CD4-positive, alpha-beta T cell treated with Interleukin-15 for 1 hour (primary cell): ENCODE measurements around the gene PRPF6.
"Not testable (repeated sequence)": the region's sequence is repeated elsewhere in the genome, so short reads cannot be mapped to it uniquely, and the experiment has no call there.

Experiments used
- DNase-seq: peaks from one replicate; pipeline ENCODE4 v3.0.0-alpha.2; 2020

The PRPF6 gene

GRCh38 chr20:63974402-63975200 lies 6.3 kb upstream of the PRPF6 start:
- no peak for DNase-seq

- DNase-seq, result not testable (repeated sequence)
Observed at GRCh38 chr20:63976511-63976910, 4.4 kb upstream of the PRPF6 start.

- DNase-seq, result no peak
Observed at GRCh38 chr20:63976980-63977738, 3.8 kb upstream of the PRPF6 start.

- peak; percentile 41 for DNase-seq
Observed at GRCh38 chr20:63977739-63978276, 3.1 kb upstream of the PRPF6 start.

- DNase-seq, result peak; percentile 61
Observed at GRCh38 chr20:63978319-63979228, 2.4 kb upstream of the PRPF6 start.

GRCh38 chr20:63979229-63979556 lies 1.7 kb upstream of the PRPF6 start:
- DNase-seq, result no peak

GRCh38 chr20:63979557-63980316 lies 1.2 kb upstream of the PRPF6 start, which contains the start of gene SAMD10:
Gene SAMD10, minus strand, starts transcription at chr20:63979642. Its CDS starts 175 bp downstream, at chr20:63979467.
- peak; percentile 64 for DNase-seq

- DNase-seq, result no peak
Observed at GRCh38 chr20:63980317-63980805, 571 bp upstream of the PRPF6 start.

GRCh38 chr20:63982937-63983336 lies 2.0 kb downstream of the PRPF6 start:
- no peak for DNase-seq

- no peak for DNase-seq
Observed at GRCh38 chr20:64000906-64001305, 20.0 kb downstream of the PRPF6 start.

GRCh38 chr20:64001607-64002011 lies 20.7 kb downstream of the PRPF6 start:
- DNase-seq, result no peak

GRCh38 chr20:64003960-64004725 lies 23.2 kb downstream of the PRPF6 start:
- no peak for DNase-seq

GRCh38 chr20:64005394-64005793 lies 24.5 kb downstream of the PRPF6 start:
- no peak for DNase-seq

- DNase-seq, result no peak
Observed at GRCh38 chr20:64006490-64006889, 25.6 kb downstream of the PRPF6 start.

- no peak for DNase-seq
Observed at GRCh38 chr20:64006902-64007301, 26.0 kb downstream of the PRPF6 start.

GRCh38 chr20:64009811-64010387 lies 29.0 kb downstream of the PRPF6 start:
- DNase-seq, result no peak

- no peak for DNase-seq
Observed at GRCh38 chr20:64010711-64011237, 29.8 kb downstream of the PRPF6 start.

- DNase-seq, result no peak
Observed at GRCh38 chr20:64011366-64011779, 30.4 kb downstream of the PRPF6 start.

- DNase-seq, result not testable (repeated sequence)
Observed at GRCh38 chr20:64012385-64013154, 31.6 kb downstream of the PRPF6 start.

GRCh38 chr20:64015635-64016034 lies 34.7 kb downstream of the PRPF6 start:
- DNase-seq, result no peak
